ENCODE results near the gene CDC42BPG.

DNA sequence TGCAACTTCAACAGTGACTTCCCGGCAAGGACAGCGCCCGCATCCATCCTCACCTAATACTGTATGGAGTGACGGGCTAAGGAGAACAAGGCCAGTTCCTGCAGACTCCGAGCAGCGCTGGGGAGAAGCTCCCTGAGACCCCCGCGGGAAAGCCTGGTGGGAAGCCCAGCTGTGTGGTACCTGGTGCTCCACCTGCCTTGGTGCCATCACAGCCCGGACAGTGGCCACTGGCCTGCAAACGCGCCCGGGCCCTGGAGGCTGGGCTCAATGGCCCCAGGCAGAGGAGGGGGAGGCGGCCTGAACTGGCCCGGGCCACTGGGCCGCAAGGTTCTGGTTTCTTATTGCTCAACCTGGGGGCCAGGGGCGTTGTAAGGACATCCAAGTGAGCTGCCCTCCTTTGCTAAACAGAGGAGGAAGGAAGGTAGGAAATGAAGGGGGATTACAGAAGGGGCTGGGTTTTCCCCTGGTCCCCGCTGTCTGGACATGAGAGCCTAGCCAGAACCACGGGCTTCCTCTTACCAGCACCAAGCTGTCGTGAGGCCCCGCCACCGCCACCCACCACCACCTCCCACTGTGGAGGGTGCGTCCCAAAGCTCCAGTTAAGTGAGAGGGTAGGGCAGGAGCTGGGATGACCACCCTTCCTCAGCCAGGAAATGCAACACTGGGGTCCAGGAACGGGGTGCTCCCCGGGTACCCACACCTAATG is 8.5 kb upstream of the CDC42BPG start:
- TF ChIP-seq, protein P1, sequence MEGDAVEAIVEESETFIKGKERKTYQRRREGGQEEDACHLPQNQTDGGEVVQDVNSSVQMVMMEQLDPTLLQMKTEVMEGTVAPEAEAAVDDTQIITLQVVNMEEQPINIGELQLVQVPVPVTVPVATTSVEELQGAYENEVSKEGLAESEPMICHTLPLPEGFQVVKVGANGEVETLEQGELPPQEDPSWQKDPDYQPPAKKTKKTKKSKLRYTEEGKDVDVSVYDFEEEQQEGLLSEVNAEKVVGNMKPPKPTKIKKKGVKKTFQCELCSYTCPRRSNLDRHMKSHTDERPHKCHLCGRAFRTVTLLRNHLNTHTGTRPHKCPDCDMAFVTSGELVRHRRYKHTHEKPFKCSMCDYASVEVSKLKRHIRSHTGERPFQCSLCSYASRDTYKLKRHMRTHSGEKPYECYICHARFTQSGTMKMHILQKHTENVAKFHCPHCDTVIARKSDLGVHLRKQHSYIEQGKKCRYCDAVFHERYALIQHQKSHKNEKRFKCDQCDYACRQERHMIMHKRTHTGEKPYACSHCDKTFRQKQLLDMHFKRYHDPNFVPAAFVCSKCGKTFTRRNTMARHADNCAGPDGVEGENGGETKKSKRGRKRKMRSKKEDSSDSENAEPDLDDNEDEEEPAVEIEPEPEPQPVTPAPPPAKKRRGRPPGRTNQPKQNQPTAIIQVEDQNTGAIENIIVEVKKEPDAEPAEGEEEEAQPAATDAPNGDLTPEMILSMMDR (IDR thresholded peaks at IDR 0.05) = no peak
- TF ChIP-seq POLR2A (IDR thresholded peaks at IDR 0.05) (no peak), EP300 (IDR thresholded peaks at IDR 0.05) (no peak)
